ENCODE results near the gene MBNL2. TPM values are rescaled to one million over a fixed set of nuclear protein-coding genes. Genes with fewer than 3 reads are reported as not detected.
A peak's percentile ranks its signal among the peaks of the same experiment; 100 is the strongest.

Gene MBNL2
- total and polyA plus RNA-seq, 2 experiments from 2014 or later, result 0.55 to 3.2 TPM

- TF ChIP-seq STAT1 (IDR thresholded peaks at IDR 0.05; ENCODE audit: unreplicated experiment), result no peak
- TF ChIP-seq, protein P1, sequence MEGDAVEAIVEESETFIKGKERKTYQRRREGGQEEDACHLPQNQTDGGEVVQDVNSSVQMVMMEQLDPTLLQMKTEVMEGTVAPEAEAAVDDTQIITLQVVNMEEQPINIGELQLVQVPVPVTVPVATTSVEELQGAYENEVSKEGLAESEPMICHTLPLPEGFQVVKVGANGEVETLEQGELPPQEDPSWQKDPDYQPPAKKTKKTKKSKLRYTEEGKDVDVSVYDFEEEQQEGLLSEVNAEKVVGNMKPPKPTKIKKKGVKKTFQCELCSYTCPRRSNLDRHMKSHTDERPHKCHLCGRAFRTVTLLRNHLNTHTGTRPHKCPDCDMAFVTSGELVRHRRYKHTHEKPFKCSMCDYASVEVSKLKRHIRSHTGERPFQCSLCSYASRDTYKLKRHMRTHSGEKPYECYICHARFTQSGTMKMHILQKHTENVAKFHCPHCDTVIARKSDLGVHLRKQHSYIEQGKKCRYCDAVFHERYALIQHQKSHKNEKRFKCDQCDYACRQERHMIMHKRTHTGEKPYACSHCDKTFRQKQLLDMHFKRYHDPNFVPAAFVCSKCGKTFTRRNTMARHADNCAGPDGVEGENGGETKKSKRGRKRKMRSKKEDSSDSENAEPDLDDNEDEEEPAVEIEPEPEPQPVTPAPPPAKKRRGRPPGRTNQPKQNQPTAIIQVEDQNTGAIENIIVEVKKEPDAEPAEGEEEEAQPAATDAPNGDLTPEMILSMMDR (conservative IDR thresholded peaks at IDR 0.05; ENCODE audit: low read depth in 2 of 2), result peak; percentile 15 to 30; a peak in 2 of 4 replicates
- TF ChIP-seq, protein P2, sequence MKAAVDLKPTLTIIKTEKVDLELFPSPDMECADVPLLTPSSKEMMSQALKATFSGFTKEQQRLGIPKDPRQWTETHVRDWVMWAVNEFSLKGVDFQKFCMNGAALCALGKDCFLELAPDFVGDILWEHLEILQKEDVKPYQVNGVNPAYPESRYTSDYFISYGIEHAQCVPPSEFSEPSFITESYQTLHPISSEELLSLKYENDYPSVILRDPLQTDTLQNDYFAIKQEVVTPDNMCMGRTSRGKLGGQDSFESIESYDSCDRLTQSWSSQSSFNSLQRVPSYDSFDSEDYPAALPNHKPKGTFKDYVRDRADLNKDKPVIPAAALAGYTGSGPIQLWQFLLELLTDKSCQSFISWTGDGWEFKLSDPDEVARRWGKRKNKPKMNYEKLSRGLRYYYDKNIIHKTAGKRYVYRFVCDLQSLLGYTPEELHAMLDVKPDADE (IDR thresholded peaks at IDR 0.05), result no peak
These were observed 144.1 kb downstream of the MBNL2 start (continued) for GRCh38 chr13:97366172-97366688.

GRCh38 chr13:97367016-97367822, 145.1 kb downstream of the MBNL2 start:
- Histone ChIP-seq H3K4me1 (ENCODE audit: insufficient read depth) (peaks cover 8% of the 10 kb centered on the region), H3K9me2 (ENCODE audit: insufficient read depth) (no peaks in the 10 kb centered on the region), H3K27ac (ENCODE audit: low read depth) (no peak overlapping the region), H3K36me3 (ENCODE audit: insufficient read depth) (no peaks in the 10 kb centered on the region), H3K4me2 (no peak overlapping the region), H3F3A (replicated peaks; ENCODE audit: low read depth) (no peaks in the 10 kb centered on the region), H3K27me3 (ENCODE audit: insufficient read depth) (no peaks in the 10 kb centered on the region), H2AFZ (peak overlapping the region; percentile 25; the same call in 1 of the 2 replicates), H3K79me2 (replicated peaks; ENCODE audit: insufficient read depth) (no peaks in the 10 kb centered on the region), H3K4me3 (no peak overlapping the region), H4K20me1 (replicated peaks; ENCODE audit: insufficient read depth) (no peaks in the 10 kb centered on the region)
- H3K27me3 Mint-ChIP-seq (ENCODE audit: insufficient read depth, low read depth, poor library complexity), result peaks cover 2% of the 10 kb centered on the region
- H3K9me3 Mint-ChIP-seq, result no peaks in the 10 kb centered on the region
- peak; percentile 26 for DNase-seq (ENCODE audit: low spot score)
- no peak overlapping the region for H3K4me3 Mint-ChIP-seq
- TF ChIP-seq POLR2AphosphoS5 (IDR thresholded peaks at IDR 0.05; ENCODE audit: low read depth), result no peak
- peak overlapping the region; percentile 37 for H3K27ac Mint-ChIP-seq
- peaks cover 9% of the 10 kb centered on the region; the same call in 2 of the 3 replicates for H3K4me1 Mint-ChIP-seq
- ATAC-seq, result peak; percentile 72
- H3K36me3 Mint-ChIP-seq (ENCODE audit: low read depth), result no peaks in the 10 kb centered on the region

GRCh38 chr13:97369261-97369893, 147.2 kb downstream of the MBNL2 start:
- no peaks in the 10 kb centered on the region for H3K27me3 ChIP-seq (ENCODE audit: insufficient read depth)
- Mint-ChIP-seq H3K4me3 (no peak overlapping the region), H3K4me1 (peaks cover 11% of the 10 kb centered on the region; the same call in 2 of the 3 replicates), H3K36me3 (ENCODE audit: low read depth) (no peaks in the 10 kb centered on the region), H3K27me3 (ENCODE audit: insufficient read depth, low read depth, poor library complexity) (peaks cover 2% of the 10 kb centered on the region), H3K27ac (no peak overlapping the region), H3K9me3 (no peaks in the 10 kb centered on the region)
- H3F3A ChIP-seq (replicated peaks; ENCODE audit: low read depth), result no peaks in the 10 kb centered on the region
- H3K27ac ChIP-seq (ENCODE audit: low read depth), result no peak overlapping the region
- no peaks in the 10 kb centered on the region for H3K9me2 ChIP-seq (ENCODE audit: insufficient read depth)
- no peak overlapping the region for H2AFZ ChIP-seq
- ATAC-seq (no peak), DNase-seq (ENCODE audit: low spot score) (no peak)
- H4K20me1 ChIP-seq (replicated peaks; ENCODE audit: insufficient read depth), result no peaks in the 10 kb centered on the region
- peaks cover 8% of the 10 kb centered on the region for H3K4me1 ChIP-seq (ENCODE audit: insufficient read depth)
- H3K4me2 ChIP-seq, result no peak overlapping the region
- no peaks in the 10 kb centered on the region for H3K36me3 ChIP-seq (ENCODE audit: insufficient read depth)
- no peaks in the 10 kb centered on the region for H3K79me2 ChIP-seq (replicated peaks; ENCODE audit: insufficient read depth)
- H3K4me3 ChIP-seq, result no peak overlapping the region
- TF ChIP-seq STAT1 (IDR thresholded peaks at IDR 0.05; ENCODE audit: unreplicated experiment), result no peak
- TF ChIP-seq EZH2phosphoT487 (IDR thresholded peaks at IDR 0.05; ENCODE audit: unreplicated experiment), result no peak
- TF ChIP-seq ZNF114 (CRISPR knock-in tag; IDR thresholded peaks at IDR 0.05), result no peak
- TF ChIP-seq CREB1 (CRISPR knock-in tag; IDR thresholded peaks at IDR 0.05; ENCODE audit: low read depth), result no peak
- TF ChIP-seq, protein P1 (conservative IDR thresholded peaks at IDR 0.05; ENCODE audit: low read depth in 2 of 2), result no peak
- TF ChIP-seq NANOG (IDR thresholded peaks at IDR 0.05; ENCODE audit: borderline replicate concordance), result no peak
